H1 (cell line): ENCODE data around the gene PDE8A. TPM values are rescaled to one million over a fixed set of nuclear protein-coding genes. Genes with fewer than 3 reads are reported as not detected.

Source experiments
- HDAC6 ChIP-seq: IDR thresholded peaks from one replicate; pipeline ENCODE4 v1.7.1; 2012; ENCODE audit warnings: low read depth, mild to moderate bottlenecking, inconsistent platforms, low read length, moderate library complexity
- JUND ChIP-seq: IDR thresholded peaks from 2 replicates; pipeline ENCODE4 v1.6.1; 2011; ENCODE audit warnings: mild to moderate bottlenecking, improper control_type of control experiment, low read length
- NANOG ChIP-seq: IDR thresholded peaks from 2 replicates; pipeline ENCODE4 v1.6.1; 2011; ENCODE audit warnings: low read length, low read depth, mild to moderate bottlenecking, inconsistent platforms; ENCODE audit not compliant: insufficient read depth, poor library complexity, severe bottlenecking
- PHF8 ChIP-seq: fragments of 200-600 bp; sonication (generic); conservative IDR thresholded peaks from 2 replicates; pipeline ENCODE4 v1.7.1; 2012; ENCODE audit warnings: low read depth, mild to moderate bottlenecking, inconsistent platforms, low read length, moderate library complexity
- SIX5 ChIP-seq: IDR thresholded peaks from 2 replicates; pipeline ENCODE4 v1.6.1; 2011; ENCODE audit warnings: mild to moderate bottlenecking, low read depth, low read length
- SRF ChIP-seq: IDR thresholded peaks from 2 replicates; pipeline ENCODE4 v1.6.1; 2011; ENCODE audit warnings: mild to moderate bottlenecking, low read depth, low read length, moderate library complexity
- polyA plus RNA-seq, 7 experiments: library from polyadenylated mRNA; depleted of rRNA in 3 of 7; stranded (reverse) in 5 of 7; unstranded in 2 of 7; fragments of >200 nt in 5 of 7; fragments of 200-250 nt in 2 of 7; gene quantifications; 1 replicate in 5 of 7; 2 replicates in 1 of 7; 4 replicates in 1 of 7; pipeline versions ENCODE4 v1.2.1 to v1.2.3, GENCODE V29; 2011 to 2013; ENCODE audit warnings: missing spikeins in 2 of 7, mixed read lengths in 2 of 7
- total RNA-seq: library from RNA; stranded (reverse); fragmentation: NEBNext Ultra II Directional; extraction: Animal tissue kit (Norgen Biotek cat#: 25700); gene quantifications from 2 replicates; pipeline ENCODE4 v1.2.1, GENCODE V29; 2021

PDE8A gene
- total and polyA plus RNA-seq, 2 of the 8 experiments (the other 6 are each of a cell fraction or from before 2014, with no cell fraction given), result 6.9 to 7.8 TPM

GRCh38 chr15:85031086-85031943 lies 49.7 kb downstream of the PDE8A start (continued):
- TF ChIP-seq HDAC6 (no peak), NANOG (no peak), PHF8 (no peak), SIX5 (no peak), JUND (no peak), SRF (no peak)
